Liver (tissue), 9 donors: ENCODE results near the gene SIK3. TPM values are rescaled to one million over a fixed set of nuclear protein-coding genes. Genes with fewer than 3 reads are reported as not detected.
"Not testable (repeated sequence)": the region's sequence is repeated elsewhere in the genome, so short reads cannot be mapped to it uniquely, and the experiment has no call there.

Experiments
- DNase-seq: peaks from one replicate; pipeline ENCODE4 v3.0.0-alpha.2; 2017; ENCODE audit warnings: low spot score
- H3K27ac ChIP-seq, 2 donors: one replicate each; pipeline ENCODE4 v1.7.0; 2013; ENCODE audit warnings: inconsistent platforms in 2 of 2, low read length in 2 of 2, control low read depth in 1 of 2, low read depth in 1 of 2, mild to moderate bottlenecking in 1 of 2
- H3K27me3 ChIP-seq, 4 donors: one replicate each; pipeline versions ENCODE4 v1.6.1 to v1.7.0; 2013; ENCODE audit warnings: low read length in 3 of 4, inconsistent platforms in 1 of 4, mild to moderate bottlenecking in 1 of 4, moderate library complexity in 1 of 4; ENCODE audit not compliant: control insufficient read depth in 4 of 4, insufficient read depth in 4 of 4
- H3K36me3 ChIP-seq, 4 donors: one replicate each; pipeline versions ENCODE4 v1.6.1 to v1.7.0; 2013; ENCODE audit warnings: low read length in 3 of 4, mild to moderate bottlenecking in 3 of 4, low read depth in 1 of 4, moderate library complexity in 1 of 4; ENCODE audit not compliant: control insufficient read depth in 4 of 4, insufficient read depth in 3 of 4
- H3K4me1 ChIP-seq, 4 donors: one replicate each; pipeline versions ENCODE4 v1.6.1 to v1.7.0; 2013; ENCODE audit warnings: low read length in 3 of 4, mild to moderate bottlenecking in 3 of 4, moderate library complexity in 1 of 4; ENCODE audit not compliant: control insufficient read depth in 4 of 4, insufficient read depth in 4 of 4
- H3K4me3 ChIP-seq, 3 donors: one replicate each; pipeline versions ENCODE4 v1.6.1 to v1.7.0; 2013; ENCODE audit warnings: low read length in 3 of 3, control low read depth in 1 of 3, low read depth in 1 of 3, mild to moderate bottlenecking in 1 of 3
- H3K9ac ChIP-seq, 2 donors: one replicate each; pipeline ENCODE4 v1.7.0; 2013; ENCODE audit warnings: low read length in 2 of 2, mild to moderate bottlenecking in 2 of 2, moderate library complexity in 2 of 2, control low read depth in 1 of 2, low read depth in 1 of 2
- H3K9me3 ChIP-seq, 4 donors: one replicate each; pipeline versions ENCODE4 v1.6.1 to v1.7.0; 2013; ENCODE audit warnings: low read length in 3 of 4; ENCODE audit not compliant: control insufficient read depth in 4 of 4
- EGR1 ChIP-seq, 2 donors: IDR thresholded peaks; 2 replicates each; pipeline ENCODE4 v1.6.1; 2016 to 2018; ENCODE audit warnings: antibody characterized with exemption in 2 of 2, low read depth in 2 of 2
- FOXA1 ChIP-seq: IDR thresholded peaks from 2 replicates; pipeline ENCODE4 v1.6.1; 2016; ENCODE audit warnings: antibody characterized with exemption
- FOXA2 ChIP-seq: IDR thresholded peaks from 2 replicates; pipeline ENCODE4 v1.6.1; 2016; ENCODE audit warnings: antibody characterized with exemption
- GABPA ChIP-seq, 2 donors: IDR thresholded peaks in 1 of 2; conservative IDR thresholded peaks in 1 of 2; 2 replicates each; pipeline ENCODE4 v1.6.1; 2016; ENCODE audit warnings: antibody characterized with exemption in 2 of 2, mild to moderate bottlenecking in 1 of 2, moderate library complexity in 1 of 2
- JUND ChIP-seq, 2 donors: IDR thresholded peaks; 2 replicates each; pipeline ENCODE4 v1.6.1; 2016; ENCODE audit warnings: antibody characterized with exemption in 2 of 2
- RAD21 ChIP-seq, 2 donors: IDR thresholded peaks; 2 replicates each; pipeline ENCODE4 v1.6.1; 2016; ENCODE audit warnings: antibody characterized with exemption in 2 of 2, mild to moderate bottlenecking in 2 of 2
- RXRA ChIP-seq, 2 donors: IDR thresholded peaks; 2 replicates each; pipeline ENCODE4 v1.6.1; 2017 to 2018; ENCODE audit warnings: antibody characterized with exemption in 2 of 2, mild to moderate bottlenecking in 1 of 2
- SP1 ChIP-seq: IDR thresholded peaks from 2 replicates; pipeline ENCODE4 v1.6.1; 2018; ENCODE audit warnings: antibody characterized with exemption, mild to moderate bottlenecking
- TAF1 ChIP-seq: conservative IDR thresholded peaks from 2 replicates; pipeline ENCODE4 v1.6.1; 2016; ENCODE audit warnings: antibody characterized with exemption, mild to moderate bottlenecking
- YY1 ChIP-seq: IDR thresholded peaks from 2 replicates; pipeline ENCODE4 v1.6.1; 2016; ENCODE audit warnings: antibody characterized with exemption, mild to moderate bottlenecking
- WGBS: extraction: QIAGEN DNeasy Blood & Tissue Kit; methylation state at CpG from one replicate; pipeline ENCODE4 v1.1.7; 2013; 5-methylcytosine and 5-hydroxymethylcytosine counted together
- polyA plus RNA-seq, 2 donors: library from polyadenylated mRNA; stranded (reverse) in 1 of 2; unstranded in 1 of 2; fragments of 200-250 nt in 1 of 2; fragments of >200 nt in 1 of 2; fragmentation: Nextera tagmentation in 1 of 2; extraction: Ambion mirVana in 1 of 2; gene quantifications; one replicate each; pipeline versions ENCODE4 v1.2.1 to v1.2.3, GENCODE V29; 2013 to 2015
- total RNA-seq, 2 donors: library from RNA; depleted of rRNA; stranded (reverse); fragments of >200 nt; gene quantifications; one replicate each; pipeline ENCODE4 v1.2.3, GENCODE V29; 2014
- TF ChIP-seq, protein P1 (sequence below): IDR thresholded peaks from 2 replicates; pipeline ENCODE4 v1.6.1; 2016; ENCODE audit warnings: antibody characterized with exemption, mild to moderate bottlenecking
- TF ChIP-seq, protein P2 (sequence below): IDR thresholded peaks from 2 replicates; pipeline ENCODE4 v1.6.1; 2016; ENCODE audit warnings: antibody characterized with exemption
- TF ChIP-seq, protein P3 (sequence below): IDR thresholded peaks from 2 replicates; pipeline ENCODE4 v1.6.1; 2016; ENCODE audit warnings: antibody characterized with exemption
- TF ChIP-seq, protein P4 (sequence below): IDR thresholded peaks from 2 replicates; pipeline ENCODE4 v1.6.1; 2016; ENCODE audit warnings: antibody characterized with exemption
- donor health status: healthy.
- donor health status: healthy.
- donor health status: healthy.
- donor health status: healthy.
- donor health status: healthy.

SIK3 gene
- total and polyA plus RNA-seq, 4 donors: 6.9 to 52.4 (median 14.4) TPM

DNA sequence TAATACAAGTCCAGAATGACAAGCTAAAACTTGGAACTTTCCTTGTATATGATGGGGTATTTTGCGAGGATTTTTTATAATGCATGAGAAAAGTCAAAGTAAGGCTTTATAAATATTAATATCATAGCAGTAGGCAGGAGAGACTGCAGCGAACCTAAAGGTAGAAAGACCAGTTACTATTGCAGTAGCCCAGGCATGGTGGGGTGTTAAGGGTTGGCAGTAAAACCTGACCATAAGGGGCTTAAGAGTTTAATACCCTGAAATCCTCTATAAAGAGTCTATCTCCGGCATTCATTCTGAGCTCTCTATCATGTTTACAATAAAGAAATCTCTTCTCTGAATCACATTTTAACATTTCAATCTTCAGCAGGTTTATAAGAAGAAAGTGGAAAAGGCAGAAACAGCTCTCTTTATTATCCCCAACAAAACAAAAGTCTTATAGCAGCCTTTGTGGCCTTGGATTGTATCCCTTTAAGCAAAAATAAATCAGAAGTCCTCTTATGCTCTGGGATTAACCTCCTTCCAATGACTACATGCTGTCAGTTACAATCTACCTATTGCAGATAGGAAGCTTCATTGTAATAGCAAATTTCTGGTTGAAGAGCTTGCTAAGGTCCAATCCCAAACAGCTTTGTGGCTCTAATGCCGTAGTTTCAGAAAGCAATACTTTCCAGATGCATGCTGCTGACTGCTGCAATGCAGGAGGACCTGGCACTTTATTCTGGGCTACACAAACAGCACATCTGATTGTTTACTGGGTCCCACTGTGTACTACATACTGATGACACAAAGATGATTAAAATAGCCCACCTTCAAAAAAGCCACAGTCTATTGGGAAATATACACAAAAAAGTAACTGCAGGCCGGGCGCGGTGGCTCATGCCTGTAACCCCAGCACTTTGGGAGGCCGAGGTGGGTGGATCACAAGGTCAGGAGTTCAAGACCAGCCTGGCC, 45.8 kb downstream of the SIK3 start:
- TF ChIP-seq FOXA1: no peak
- no peak for TF ChIP-seq GABPA (IDR thresholded peaks at IDR 0.05 in 1 of 2, conservative IDR thresholded peaks at IDR 0.05 in 1 of 2)
- no peak for TF ChIP-seq FOXA2
- TF ChIP-seq RXRA (IDR thresholded peaks at IDR 0.05): no peak
- TF ChIP-seq SP1: no peak
- TF ChIP-seq RAD21 (IDR thresholded peaks at IDR 0.05): no peak
- no peak for TF ChIP-seq EGR1 (IDR thresholded peaks at IDR 0.05; ENCODE audit: low read depth in 2 of 2)
- TF ChIP-seq, protein P1, sequence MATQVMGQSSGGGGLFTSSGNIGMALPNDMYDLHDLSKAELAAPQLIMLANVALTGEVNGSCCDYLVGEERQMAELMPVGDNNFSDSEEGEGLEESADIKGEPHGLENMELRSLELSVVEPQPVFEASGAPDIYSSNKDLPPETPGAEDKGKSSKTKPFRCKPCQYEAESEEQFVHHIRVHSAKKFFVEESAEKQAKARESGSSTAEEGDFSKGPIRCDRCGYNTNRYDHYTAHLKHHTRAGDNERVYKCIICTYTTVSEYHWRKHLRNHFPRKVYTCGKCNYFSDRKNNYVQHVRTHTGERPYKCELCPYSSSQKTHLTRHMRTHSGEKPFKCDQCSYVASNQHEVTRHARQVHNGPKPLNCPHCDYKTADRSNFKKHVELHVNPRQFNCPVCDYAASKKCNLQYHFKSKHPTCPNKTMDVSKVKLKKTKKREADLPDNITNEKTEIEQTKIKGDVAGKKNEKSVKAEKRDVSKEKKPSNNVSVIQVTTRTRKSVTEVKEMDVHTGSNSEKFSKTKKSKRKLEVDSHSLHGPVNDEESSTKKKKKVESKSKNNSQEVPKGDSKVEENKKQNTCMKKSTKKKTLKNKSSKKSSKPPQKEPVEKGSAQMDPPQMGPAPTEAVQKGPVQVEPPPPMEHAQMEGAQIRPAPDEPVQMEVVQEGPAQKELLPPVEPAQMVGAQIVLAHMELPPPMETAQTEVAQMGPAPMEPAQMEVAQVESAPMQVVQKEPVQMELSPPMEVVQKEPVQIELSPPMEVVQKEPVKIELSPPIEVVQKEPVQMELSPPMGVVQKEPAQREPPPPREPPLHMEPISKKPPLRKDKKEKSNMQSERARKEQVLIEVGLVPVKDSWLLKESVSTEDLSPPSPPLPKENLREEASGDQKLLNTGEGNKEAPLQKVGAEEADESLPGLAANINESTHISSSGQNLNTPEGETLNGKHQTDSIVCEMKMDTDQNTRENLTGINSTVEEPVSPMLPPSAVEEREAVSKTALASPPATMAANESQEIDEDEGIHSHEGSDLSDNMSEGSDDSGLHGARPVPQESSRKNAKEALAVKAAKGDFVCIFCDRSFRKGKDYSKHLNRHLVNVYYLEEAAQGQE: no peak
- TF ChIP-seq, protein P2, sequence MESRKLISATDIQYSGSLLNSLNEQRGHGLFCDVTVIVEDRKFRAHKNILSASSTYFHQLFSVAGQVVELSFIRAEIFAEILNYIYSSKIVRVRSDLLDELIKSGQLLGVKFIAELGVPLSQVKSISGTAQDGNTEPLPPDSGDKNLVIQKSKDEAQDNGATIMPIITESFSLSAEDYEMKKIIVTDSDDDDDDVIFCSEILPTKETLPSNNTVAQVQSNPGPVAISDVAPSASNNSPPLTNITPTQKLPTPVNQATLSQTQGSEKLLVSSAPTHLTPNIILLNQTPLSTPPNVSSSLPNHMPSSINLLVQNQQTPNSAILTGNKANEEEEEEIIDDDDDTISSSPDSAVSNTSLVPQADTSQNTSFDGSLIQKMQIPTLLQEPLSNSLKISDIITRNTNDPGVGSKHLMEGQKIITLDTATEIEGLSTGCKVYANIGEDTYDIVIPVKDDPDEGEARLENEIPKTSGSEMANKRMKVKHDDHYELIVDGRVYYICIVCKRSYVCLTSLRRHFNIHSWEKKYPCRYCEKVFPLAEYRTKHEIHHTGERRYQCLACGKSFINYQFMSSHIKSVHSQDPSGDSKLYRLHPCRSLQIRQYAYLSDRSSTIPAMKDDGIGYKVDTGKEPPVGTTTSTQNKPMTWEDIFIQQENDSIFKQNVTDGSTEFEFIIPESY: no peak
- no peak for TF ChIP-seq TAF1
- TF ChIP-seq YY1: no peak
- TF ChIP-seq, protein P3, sequence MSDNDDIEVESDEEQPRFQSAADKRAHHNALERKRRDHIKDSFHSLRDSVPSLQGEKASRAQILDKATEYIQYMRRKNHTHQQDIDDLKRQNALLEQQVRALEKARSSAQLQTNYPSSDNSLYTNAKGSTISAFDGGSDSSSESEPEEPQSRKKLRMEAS: no peak
- TF ChIP-seq JUND (IDR thresholded peaks at IDR 0.05): no peak
- TF ChIP-seq, protein P4, sequence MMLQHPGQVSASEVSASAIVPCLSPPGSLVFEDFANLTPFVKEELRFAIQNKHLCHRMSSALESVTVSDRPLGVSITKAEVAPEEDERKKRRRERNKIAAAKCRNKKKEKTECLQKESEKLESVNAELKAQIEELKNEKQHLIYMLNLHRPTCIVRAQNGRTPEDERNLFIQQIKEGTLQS: no peak
- Histone ChIP-seq H3K4me1 (no peaks in the 10 kb centered on the region), H3K36me3 (no peaks in the 10 kb centered on the region), H3K4me3 (no peak overlapping the region), H3K27me3 (no peaks in the 10 kb centered on the region), H3K9me3 (no peaks in the 10 kb centered on the region), H3K27ac (no peak overlapping the region), H3K9ac (no peak overlapping the region)
- no peak for DNase-seq
- WGBS: 82% methylated on average over 8 of the region's 8 CpGs

DNA sequence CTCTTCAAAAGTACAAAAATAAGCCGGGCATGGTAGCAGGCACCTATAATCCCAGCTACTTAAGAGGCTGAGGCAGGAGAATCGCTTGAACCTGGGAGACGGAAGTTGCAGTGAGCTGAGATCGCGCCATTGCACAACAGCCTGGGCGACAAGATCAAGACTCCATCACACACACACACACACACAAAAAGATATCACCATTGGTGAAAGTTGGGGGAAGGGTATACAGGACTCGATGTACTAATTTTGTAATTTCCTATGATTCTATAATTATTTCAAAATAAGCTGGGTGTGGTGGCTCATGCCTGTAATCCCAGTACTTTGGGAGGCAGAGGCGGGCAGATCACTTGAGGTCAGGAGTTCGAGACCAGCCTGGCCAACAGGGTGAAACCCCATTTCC, 48.1 kb downstream of the SIK3 start:
- not testable (repeated sequence) for H3K9ac ChIP-seq, H3K9me3 ChIP-seq, DNase-seq, H3K27ac ChIP-seq, H3K4me3 ChIP-seq, H3K27me3 ChIP-seq, H3K36me3 ChIP-seq
- 90% methylated on average over 9 of the region's 9 CpGs for WGBS
- H3K4me1 ChIP-seq: peaks cover 0 to 13% (median 11%) of the 10 kb centered on the region in 4 donors

DNA sequence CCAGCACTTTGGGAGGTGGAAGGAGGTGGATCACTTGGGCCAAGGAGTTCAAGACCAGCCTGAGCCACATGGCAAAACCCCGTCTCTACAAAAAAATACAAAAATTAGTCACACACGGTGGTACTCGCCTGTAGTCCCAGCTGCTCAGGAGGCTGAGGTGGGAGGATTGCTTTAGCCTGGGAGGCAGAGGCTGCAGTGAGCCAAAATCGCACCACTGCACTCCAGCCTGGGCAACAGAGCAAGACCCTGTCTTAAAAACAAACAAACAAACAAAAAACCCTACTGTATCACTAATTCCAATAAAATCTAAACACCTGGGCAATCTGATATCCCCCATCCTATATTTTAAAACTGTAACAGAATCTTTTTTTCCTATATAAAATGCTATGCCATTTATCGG, 51.6 kb downstream of the SIK3 start:
- not testable (repeated sequence) for DNase-seq, H3K9me3 ChIP-seq, H3K27me3 ChIP-seq, H3K36me3 ChIP-seq, H3K4me3 ChIP-seq, H3K9ac ChIP-seq, H3K27ac ChIP-seq
- peaks cover 6 to 27% (median 25%) of the 10 kb centered on the region in 4 donors for H3K4me1 ChIP-seq
- WGBS: 95% methylated on average over 5 of the region's 5 CpGs
